ENCODE measurements around the gene IMPDH1.

DNA sequence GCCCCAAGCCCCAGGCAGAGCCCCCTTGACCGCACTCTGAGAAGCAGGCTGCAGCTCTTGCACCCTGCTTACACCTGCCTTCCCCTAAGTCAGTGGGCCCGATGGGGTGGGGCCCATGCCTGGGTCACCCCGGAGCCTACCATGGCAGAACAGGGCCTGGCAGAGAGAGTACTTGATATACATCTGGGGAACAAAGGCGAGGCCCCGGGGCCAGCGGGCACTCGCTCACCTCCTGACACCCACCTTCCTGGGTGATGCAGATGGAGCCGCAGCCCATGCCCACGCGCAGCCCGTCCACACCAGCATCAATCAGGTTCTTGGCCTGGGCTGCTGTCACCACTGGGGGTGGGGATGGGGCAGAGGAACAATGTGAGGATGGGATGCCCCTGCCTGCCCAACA lies 13.4 kb downstream of the IMPDH1 start:
- TF ChIP-seq ZNF785 (CRISPR knock-in tag; IDR thresholded peaks at IDR 0.05), result no peak
- no peak for TF ChIP-seq EP300 (IDR thresholded peaks at IDR 0.05; ENCODE audit: low read length)
- TF ChIP-seq NFIX (CRISPR knock-in tag; IDR thresholded peaks at IDR 0.05; ENCODE audit: low read depth), result no peak
- TF ChIP-seq MXI1 (IDR thresholded peaks at IDR 0.05; ENCODE audit: low read depth, low read length), result no peak
- TF ChIP-seq, protein P1, sequence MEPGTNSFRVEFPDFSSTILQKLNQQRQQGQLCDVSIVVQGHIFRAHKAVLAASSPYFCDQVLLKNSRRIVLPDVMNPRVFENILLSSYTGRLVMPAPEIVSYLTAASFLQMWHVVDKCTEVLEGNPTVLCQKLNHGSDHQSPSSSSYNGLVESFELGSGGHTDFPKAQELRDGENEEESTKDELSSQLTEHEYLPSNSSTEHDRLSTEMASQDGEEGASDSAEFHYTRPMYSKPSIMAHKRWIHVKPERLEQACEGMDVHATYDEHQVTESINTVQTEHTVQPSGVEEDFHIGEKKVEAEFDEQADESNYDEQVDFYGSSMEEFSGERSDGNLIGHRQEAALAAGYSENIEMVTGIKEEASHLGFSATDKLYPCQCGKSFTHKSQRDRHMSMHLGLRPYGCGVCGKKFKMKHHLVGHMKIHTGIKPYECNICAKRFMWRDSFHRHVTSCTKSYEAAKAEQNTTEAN (CRISPR knock-in tag; IDR thresholded peaks at IDR 0.05), result no peak
- no peak for TF ChIP-seq DPF2 (IDR thresholded peaks at IDR 0.05)
- no peak for TF ChIP-seq SPI1 (IDR thresholded peaks at IDR 0.05; ENCODE audit: borderline replicate concordance, low read depth, low read length)
- TF ChIP-seq, protein P2, sequence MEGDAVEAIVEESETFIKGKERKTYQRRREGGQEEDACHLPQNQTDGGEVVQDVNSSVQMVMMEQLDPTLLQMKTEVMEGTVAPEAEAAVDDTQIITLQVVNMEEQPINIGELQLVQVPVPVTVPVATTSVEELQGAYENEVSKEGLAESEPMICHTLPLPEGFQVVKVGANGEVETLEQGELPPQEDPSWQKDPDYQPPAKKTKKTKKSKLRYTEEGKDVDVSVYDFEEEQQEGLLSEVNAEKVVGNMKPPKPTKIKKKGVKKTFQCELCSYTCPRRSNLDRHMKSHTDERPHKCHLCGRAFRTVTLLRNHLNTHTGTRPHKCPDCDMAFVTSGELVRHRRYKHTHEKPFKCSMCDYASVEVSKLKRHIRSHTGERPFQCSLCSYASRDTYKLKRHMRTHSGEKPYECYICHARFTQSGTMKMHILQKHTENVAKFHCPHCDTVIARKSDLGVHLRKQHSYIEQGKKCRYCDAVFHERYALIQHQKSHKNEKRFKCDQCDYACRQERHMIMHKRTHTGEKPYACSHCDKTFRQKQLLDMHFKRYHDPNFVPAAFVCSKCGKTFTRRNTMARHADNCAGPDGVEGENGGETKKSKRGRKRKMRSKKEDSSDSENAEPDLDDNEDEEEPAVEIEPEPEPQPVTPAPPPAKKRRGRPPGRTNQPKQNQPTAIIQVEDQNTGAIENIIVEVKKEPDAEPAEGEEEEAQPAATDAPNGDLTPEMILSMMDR (IDR thresholded peaks at IDR 0.05 in 2 of 3, conservative IDR thresholded peaks at IDR 0.05 in 1 of 3; ENCODE audit: insufficient read depth in 2 of 3, low read depth in 1 of 3, low read length in 3 of 3), result no peak
- TF ChIP-seq NFRKB (IDR thresholded peaks at IDR 0.05; ENCODE audit: low read depth), result no peak
- TF ChIP-seq EP400 (IDR thresholded peaks at IDR 0.05), result no peak
- no peak for TF ChIP-seq POLR2A (conservative IDR thresholded peaks at IDR 0.05)
- TF ChIP-seq, protein P3, sequence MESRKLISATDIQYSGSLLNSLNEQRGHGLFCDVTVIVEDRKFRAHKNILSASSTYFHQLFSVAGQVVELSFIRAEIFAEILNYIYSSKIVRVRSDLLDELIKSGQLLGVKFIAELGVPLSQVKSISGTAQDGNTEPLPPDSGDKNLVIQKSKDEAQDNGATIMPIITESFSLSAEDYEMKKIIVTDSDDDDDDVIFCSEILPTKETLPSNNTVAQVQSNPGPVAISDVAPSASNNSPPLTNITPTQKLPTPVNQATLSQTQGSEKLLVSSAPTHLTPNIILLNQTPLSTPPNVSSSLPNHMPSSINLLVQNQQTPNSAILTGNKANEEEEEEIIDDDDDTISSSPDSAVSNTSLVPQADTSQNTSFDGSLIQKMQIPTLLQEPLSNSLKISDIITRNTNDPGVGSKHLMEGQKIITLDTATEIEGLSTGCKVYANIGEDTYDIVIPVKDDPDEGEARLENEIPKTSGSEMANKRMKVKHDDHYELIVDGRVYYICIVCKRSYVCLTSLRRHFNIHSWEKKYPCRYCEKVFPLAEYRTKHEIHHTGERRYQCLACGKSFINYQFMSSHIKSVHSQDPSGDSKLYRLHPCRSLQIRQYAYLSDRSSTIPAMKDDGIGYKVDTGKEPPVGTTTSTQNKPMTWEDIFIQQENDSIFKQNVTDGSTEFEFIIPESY (CRISPR knock-in tag; IDR thresholded peaks at IDR 0.05), result no peak
- TF ChIP-seq ZFX (CRISPR knock-in tag; IDR thresholded peaks at IDR 0.05), result no peak
- no peak for TF ChIP-seq HMGN3 (IDR thresholded peaks at IDR 0.05; ENCODE audit: borderline replicate concordance, extremely low read depth, insufficient read length, low read depth, low read length)
